GM19452 (cell line): Measurements from ENCODE around the gene MMS19.
"Not testable (repeated sequence)": the region's sequence is repeated elsewhere in the genome, so short reads cannot be mapped to it uniquely, and the experiment has no call there.

Experiments
- ATAC-seq: cut with Tn5 transposase; IDR thresholded peaks from one replicate; pipeline ENCODE4 v1.9.1; 2021; ENCODE audit not compliant: unreplicated experiment

MMS19 gene

DNA sequence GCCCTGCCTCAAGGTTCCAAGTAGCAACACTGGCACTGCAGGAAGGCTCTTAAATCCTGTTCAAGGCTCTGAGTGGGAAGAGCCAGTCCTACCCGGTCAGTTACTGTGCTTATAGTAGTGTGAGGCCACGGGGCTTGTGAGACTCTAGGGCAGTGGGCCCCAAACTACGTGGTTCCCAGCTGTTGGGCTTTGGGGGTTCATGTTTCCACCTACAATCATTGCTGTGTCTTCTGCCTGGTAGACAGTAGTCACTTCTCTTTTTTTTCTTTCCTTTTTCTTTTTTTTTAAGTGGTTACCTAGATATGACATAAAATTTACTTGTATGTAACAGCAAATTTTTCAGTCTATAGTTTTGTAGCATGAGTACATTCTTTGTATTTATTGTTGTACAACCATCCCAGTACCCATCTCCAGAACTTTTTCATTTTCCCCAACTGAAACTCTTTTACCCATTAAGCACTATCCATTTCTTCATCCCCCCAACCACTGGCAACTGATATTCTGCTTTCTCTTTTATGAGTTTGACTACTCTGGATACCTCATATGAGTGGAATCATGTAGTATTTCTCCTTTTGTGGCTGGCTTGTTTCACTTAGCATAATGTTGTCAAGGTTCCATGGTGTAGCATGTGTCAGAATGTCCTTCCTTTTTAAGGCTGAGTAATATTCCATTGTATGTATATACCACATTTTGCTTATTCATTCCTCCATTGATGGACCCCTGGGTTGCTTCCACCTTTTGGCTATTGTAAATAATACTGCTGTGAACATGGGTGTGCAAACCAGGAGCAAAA is 8.2 kb upstream of the MMS19 start:
- no peak for ATAC-seq

GRCh38 chr10:97505152-97505551 is 6.9 kb upstream of the MMS19 start:
- no peak for ATAC-seq

GRCh38 chr10:97503406-97503805 is 5.2 kb upstream of the MMS19 start:
- no peak for ATAC-seq

DNA sequence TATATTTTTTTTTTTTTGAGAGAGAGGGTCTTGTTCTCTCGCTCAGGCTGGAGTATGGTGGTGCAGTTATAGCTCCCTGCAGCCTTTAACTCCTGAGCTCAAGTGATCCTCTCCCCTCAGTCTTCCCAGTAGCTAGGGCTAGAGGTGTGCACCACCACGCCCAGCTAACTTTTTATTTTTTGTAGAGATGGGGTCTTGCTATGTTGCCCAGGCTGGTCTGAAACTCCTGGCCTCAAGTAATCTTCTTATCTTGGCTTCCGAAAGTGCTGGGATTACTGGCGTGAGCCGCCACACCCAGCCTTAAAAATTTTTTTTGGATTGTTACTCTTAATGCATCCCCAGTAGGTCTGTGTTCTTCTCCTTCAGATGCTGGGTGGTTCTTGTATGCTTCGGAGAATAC is 4.7 kb upstream of the MMS19 start:
- no peak for ATAC-seq

GRCh38 chr10:97500297-97500575 is 2.0 kb upstream of the MMS19 start:
- no peak for ATAC-seq

DNA sequence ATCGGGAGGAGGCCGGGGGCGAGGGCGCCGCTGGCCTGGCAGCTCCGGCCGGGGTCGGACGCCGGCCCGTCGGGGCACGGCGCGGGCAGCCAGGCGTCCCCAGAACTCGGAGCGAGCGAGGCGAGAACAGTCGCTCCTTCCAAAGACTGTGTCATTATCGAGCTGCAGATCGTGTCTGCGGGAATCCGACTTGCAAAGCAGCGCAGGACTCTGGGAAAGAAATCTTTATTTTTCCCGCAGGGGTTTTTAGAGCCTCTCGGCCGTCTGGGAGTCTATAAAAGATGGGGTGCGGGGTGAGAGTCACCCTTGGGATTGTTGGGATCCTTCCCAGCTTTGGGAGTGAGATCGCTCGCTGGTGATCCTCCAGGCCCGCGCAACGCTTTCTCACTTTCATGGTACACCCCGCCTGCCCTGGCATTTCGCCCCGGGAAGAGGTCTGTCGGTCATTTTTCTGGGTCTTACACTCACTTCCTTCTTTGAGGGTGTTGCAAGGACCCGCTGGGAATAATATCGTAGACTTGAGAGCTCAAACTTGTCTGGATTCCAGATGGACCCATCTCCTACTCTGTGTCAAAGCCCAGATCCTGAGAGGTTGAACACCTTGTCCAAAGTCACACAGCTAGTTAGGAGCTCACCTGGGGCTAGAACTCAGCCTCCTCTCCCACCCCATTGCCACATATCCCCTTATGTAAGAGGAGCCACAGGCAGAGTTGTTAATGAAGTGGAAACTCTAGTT is 1.5 kb upstream of the MMS19 start:
- no peak for ATAC-seq

- ATAC-seq = no peak
Measured at GRCh38 chr10:97498841-97499560, 779 bp upstream of the MMS19 start, which contains the start of gene UBTD1. Gene UBTD1 (plus strand): TSS chr10:97498924. CDS start chr10:97499204, 280 bp downstream.

GRCh38 chr10:97497572-97498075 is 598 bp downstream of the MMS19 start:
- no peak for ATAC-seq

GRCh38 chr10:97494863-97495506 is 3.2 kb downstream of the MMS19 start:
- ATAC-seq = no peak

- no peak for ATAC-seq
Measured at GRCh38 chr10:97494151-97494550, 4.1 kb downstream of the MMS19 start.

- ATAC-seq = no peak
Measured at GRCh38 chr10:97490592-97490991, 7.6 kb downstream of the MMS19 start.

DNA sequence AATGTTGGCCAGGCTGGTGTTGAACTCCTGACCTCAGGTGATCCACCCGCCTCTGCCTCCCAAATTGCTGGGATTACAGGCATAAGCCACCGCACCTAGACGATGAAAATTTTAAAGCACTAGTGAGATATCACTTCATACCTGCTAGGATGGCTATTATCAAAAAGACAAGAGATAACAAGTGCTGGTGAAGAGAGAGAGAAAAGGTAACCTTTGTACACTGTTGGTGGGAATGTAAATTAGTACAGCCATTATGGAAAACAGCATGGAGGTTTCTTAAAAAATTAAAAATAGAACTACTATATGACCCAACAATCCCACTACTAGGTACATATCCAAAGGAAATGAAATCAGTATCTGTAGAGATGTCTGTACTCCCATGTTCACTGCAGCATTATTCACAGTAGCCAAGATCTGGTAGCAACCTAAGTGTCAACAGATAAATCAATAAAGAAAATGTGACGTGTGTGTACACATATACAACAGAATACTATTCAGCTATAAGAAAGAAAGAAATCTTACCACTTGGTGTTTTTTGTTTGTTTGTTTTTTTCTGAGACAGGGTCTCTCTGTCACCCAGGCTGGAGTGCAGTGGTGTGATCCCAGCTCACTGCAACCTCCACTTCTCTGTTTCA is 12.5 kb downstream of the MMS19 start:
- ATAC-seq = no peak

GRCh38 chr10:97483921-97484320 is 14.3 kb downstream of the MMS19 start:
- ATAC-seq = no peak

DNA sequence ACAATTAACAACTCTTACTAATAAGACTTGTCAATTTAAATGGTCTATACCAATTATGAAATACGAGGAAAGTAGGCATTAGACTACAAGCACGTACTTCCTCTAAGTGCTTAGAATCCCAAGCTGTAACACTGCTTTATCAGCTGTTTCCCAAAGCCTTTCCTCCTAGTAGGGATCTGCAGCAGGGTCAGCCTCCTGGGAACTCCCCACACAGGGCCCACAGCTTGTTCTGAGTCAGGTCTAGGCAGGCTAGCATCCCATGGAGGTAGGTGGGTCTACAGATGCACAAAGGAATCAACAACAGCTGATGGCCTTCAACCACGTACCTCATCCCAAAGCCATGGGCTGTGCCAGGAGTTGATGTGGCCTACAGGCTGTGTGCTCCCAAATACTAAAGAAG is 14.7 kb downstream of the MMS19 start:
- no peak for ATAC-seq

GRCh38 chr10:97482381-97482780 is 15.8 kb downstream of the MMS19 start:
- no peak for ATAC-seq

- no peak for ATAC-seq
Measured at GRCh38 chr10:97481071-97481470, 17.2 kb downstream of the MMS19 start.

- ATAC-seq = no peak
Measured at GRCh38 chr10:97479939-97480338, 18.3 kb downstream of the MMS19 start.

DNA sequence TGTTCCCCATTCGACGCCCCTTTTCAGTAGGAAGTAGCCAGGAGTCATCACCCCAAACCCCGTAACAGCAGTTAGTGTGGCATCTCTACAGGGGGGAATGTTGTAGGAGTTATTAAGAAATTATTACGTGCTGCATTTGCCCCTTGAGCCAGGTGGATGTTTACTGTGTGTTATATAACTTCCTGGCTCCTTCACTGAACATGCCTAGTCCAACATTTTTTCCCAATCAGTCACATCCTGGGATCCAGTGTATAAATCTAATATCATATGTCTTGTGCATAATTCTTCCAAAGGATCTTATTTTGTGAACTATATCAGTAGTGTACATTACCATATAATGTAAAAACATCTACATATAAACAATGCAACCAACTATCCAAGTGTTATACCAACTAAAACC is 18.8 kb downstream of the MMS19 start:
- ATAC-seq = not testable (repeated sequence)

DNA sequence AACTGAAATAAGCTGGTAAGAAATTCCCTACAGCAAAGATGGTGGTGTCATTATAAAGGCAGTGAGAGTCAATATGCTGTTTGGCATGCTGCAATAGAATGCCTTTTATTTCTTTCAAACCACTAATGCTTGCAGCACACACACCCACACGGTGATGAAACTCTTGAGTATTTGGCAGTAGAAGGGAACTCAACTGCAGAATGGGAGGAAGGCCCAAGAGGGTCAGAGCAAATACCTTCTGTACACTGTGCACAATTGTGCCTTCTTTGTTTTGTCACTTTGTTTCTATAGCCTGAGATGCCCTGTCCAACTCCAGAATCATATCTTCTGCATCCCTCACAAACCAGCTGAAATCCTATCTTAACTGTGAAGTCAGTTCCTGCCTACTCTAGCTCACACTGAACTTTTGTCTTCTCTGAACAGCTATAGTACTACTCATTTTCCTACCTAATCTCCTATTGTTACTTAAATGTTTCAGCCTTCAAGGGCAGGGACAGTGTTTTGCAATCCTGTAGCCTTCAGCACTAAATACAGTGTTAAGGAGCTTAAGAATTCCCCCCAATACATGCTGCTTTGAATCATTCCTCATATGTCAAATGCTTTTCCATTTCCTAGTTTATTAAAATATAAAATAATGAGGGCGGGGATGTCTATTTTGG is 22.2 kb downstream of the MMS19 start:
- no peak for ATAC-seq

DNA sequence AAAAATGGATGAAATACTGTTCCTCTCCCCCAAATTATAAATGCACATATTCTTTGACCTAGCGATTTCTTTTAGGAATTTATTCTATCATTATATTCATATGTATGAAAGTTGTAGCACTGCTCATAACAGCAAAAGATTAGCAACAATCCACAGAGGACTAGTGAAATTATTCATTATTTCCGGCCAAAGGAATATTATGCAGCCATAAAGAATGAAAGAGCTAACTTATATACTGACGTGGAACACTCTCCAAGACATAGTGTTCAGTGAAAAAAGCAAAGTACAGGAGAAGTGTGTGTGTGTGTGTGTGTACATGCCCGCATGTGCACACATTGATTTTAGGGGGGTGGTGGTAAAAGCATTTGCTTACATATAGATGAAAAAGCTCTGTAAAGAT is 23.3 kb downstream of the MMS19 start:
- no peak for ATAC-seq
